GM19043 (cell line): ENCODE measurements around the gene PIK3R4.

ENCODE experiments used
- ATAC-seq: cut with Tn5 transposase; IDR thresholded peaks from one replicate; pipeline ENCODE4 v1.9.1; 2021; ENCODE audit warnings: low read depth; ENCODE audit not compliant: unreplicated experiment

Gene PIK3R4

DNA sequence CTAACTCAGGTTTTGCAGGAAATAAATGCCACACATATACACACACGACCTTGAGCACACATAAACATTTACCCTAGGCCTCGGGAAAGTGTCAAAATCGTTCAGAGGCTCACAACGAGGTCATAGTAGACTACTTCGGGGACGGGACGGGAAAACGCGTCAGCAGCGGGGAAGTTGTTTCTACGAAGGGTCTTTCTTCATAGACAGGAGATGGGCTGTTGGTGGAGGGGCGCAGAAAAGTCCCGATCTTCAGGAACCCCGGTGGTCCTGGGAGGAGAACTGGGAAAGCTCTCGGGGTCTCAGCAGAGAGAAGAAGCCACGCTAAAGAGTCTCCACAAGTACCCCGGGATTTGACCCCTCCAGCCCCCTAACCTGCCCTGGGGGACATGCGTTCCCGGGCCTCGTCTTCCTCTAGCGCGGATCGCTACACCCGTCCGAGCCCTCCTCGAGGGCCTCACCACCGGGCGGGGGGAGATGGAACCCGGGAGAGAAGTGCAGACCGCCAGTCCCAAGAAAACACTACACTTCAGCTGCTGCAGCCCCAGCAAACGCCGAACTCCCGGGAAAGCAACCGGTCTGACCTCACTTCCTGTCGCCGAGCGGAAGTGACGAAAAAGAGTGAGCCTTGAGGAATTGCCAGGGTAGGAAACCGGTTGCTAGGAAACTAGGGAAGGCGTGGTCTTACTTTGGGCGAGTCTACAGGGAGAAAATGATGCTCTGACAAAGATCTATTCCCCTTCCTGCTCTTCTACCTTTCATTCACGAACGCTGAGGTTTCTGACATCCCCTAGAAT, at the start of gene PIK3R4:
Gene PIK3R4, minus strand, starts transcription at position 584 of the 794 bp plus-strand sequence. CDS start 1,611 bp downstream, outside the sequence.
- ATAC-seq = peak; percentile 93

- no peak for ATAC-seq
Measured at GRCh38 chr3:130795396-130795795, 48.8 kb upstream of the PIK3R4 start.

GRCh38 chr3:130792246-130792645, 45.6 kb upstream of the PIK3R4 start:
- no peak for ATAC-seq

DNA sequence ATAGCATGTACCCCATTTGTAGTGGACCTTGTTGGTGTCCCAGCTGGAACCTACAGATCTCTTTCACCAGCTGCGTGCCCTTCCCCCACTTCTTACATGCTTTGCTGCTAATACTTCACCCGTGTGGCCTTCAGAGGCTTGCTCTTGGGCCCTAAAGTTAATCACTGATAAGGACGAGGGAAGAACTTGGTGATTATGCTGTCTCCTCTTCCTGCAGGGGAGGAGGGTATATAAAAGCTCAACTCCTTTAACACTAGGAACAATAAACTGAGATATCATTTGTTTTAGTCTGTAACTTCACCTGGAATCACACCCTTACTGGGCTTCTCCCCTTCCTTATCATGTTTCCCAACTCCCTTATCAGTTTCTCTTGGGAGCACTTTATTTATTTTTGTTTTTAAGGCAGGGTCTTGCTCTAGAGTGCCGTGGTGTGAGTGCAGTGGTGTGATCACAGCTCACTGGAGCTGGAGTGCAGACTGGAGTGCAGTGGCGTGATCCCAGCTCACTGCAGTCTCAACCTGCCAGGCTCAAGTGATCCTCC, 43.2 kb upstream of the PIK3R4 start:
- no peak for ATAC-seq

GRCh38 chr3:130787422-130788068, 40.9 kb upstream of the PIK3R4 start:
- no peak for ATAC-seq

DNA sequence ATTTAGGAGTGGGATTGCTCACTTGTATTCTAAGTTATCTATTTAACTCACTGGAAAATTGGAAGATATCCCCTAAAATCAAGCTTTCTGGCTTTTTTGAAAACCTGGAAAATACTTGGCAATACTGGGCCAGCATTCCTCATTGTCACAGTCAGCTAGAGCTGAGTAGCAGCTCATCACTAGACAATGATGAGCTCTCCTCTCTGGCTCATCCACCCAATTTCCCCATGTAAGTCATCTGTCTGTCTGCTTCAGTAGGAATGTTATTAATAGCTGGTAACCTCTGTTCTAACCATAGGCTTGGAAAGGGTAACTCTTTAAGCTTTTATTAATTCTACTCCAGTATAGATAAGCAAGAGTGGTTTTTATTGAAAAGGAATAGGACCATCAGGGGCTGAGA, 39.7 kb upstream of the PIK3R4 start:
- no peak for ATAC-seq

DNA sequence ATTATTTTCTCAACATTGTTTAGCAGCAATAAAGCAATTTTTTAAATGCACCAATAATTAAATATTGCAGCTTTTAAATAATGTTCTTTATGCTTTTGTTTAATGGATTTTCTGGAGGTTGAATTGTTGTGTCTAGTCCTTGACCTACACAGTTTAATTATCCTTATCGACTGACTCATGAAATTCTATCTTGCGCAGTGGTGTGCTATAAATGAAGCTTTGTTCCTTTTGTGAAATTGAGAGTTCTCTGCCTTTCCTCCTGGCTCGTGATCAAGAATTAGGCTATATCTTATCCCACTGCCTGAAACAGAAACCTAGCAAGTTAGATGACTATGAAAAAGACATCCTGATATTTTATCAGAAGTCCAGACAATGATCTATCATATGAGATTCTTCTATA, 37.0 kb upstream of the PIK3R4 start:
- no peak for ATAC-seq

GRCh38 chr3:130779486-130779885, 32.9 kb upstream of the PIK3R4 start:
- ATAC-seq = peak; percentile 2

DNA sequence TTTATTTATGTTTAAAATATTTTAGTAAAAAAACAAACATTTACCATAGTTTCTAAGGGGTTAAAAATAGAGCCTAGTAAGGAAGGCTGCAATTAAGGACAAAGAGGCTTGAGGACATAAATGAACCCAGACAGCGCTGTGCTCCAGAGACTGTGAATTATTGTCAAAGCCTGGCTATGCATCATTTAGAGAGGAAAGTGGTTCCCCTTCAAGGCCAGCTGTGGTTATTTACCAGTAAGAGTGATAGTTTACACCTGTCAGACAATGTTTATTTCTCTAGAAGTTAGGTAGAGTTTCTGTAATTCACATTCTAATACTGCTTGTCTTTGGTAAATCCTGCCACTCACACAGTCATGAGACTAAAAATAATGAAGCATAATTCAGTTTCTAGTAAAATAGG, 32.4 kb upstream of the PIK3R4 start:
- ATAC-seq = peak; percentile 97

DNA sequence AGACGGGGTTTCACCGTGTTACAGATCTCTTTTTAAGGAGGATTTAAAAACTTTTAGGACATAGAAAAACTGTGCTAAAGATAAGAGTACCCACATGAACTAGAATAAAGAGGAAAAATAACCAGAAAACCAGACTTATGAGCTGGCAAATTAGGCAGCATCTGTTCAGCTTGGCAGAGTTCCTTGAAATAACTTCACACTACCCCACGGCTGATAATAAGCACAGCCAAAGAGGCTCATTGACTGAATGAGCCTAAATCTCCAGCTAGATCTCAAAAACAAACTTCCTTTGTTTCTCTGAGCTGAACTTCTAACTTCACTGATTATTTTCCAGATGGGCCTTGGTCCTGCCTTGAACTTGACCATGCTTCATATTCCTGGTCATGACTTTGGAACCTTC, 26.7 kb upstream of the PIK3R4 start:
- ATAC-seq = no peak

DNA sequence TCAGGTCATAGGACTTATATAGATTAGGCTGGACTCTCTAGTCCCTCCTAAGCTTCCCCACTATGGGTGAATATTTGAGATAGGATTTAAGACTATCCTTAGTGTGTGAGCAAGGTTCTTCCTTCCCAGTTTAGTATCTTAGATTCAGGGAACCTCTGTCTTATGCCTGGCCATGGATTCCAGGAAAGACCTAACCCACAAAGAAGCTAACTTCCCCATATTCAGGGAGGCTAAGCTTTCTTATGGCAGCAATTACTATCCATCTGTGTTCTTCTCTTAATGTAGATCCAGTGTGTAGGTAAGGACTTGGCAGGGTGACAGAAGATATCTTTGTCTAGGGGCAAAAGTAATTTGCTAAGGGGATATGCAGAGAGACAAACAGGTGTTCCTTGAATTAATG, 25.5 kb upstream of the PIK3R4 start:
- no peak for ATAC-seq

GRCh38 chr3:130770644-130771043, 24.0 kb upstream of the PIK3R4 start:
- no peak for ATAC-seq

- no peak for ATAC-seq
Measured at GRCh38 chr3:130761730-130762311, 15.2 kb upstream of the PIK3R4 start.

DNA sequence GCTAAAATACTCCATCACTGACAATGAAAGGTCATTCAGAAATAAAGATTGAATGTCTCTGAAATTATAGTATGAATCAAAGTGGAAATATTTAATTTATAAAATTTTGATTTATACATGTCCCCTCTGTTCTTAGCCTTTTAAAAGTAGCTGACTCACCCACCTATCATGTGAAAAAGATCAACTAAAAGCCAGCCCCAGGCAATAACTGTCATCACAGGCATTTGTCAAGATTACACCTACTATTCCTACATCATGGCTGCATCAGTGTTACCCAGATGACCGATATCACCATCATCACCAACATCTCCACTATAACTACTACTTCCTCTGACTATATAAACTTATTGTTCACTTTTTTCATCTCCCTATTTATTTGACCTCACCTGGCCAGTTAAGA, 14.3 kb upstream of the PIK3R4 start:
- ATAC-seq = no peak

- ATAC-seq = peak; percentile 56
Measured at GRCh38 chr3:130759692-130760338, 13.2 kb upstream of the PIK3R4 start.

GRCh38 chr3:130758624-130759369, 12.2 kb upstream of the PIK3R4 start:
- ATAC-seq = no peak

DNA sequence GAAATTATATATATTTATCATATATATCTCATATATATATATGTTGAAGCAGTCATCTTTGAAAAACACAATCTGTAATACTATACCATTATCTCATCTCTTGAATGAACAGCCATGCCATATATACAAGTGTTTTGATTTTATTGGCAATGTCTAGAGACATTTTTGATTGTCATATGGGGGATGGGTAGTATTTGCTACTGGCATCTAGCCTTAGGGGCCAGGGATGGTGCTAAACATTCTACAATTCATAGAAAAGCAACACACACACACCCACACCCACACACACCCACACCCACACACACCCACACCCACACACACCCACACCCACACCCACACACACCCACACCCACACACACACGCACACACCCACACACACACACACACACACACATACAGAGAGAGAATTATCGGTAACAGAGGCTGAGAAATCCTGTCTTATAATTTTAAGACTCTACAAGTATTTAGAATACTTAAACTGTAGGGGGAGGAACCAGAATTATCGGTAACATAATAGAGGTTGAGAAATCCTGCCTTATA, 11.1 kb upstream of the PIK3R4 start:
- ATAC-seq = no peak

- ATAC-seq = no peak
Measured at GRCh38 chr3:130755666-130756065, 9.0 kb upstream of the PIK3R4 start.

DNA sequence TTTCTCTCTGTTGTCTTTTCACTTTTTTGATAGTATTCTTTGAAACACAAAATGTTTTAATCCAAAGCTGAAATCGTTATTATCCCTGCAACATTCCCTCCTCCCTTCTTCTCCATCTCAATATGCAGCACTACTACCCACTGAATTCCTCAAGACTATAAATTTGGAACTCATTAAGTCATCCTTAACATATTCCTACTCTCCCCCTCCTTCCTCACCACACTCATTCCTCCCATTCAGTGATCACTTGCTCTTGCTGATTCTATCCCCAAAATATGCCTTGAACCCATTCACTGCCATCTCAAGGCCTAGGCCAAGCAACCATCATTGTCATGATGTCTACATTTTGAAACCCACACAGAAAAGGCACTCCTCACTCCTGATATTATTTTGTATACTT, 2.4 kb upstream of the PIK3R4 start:
- ATAC-seq = no peak

- no peak for ATAC-seq
Measured at GRCh38 chr3:130748467-130748861, 1.8 kb upstream of the PIK3R4 start.
